GM18951 (cell line): Measurements from ENCODE around the gene MAST3.

Experiments used
- POLR2A ChIP-seq: IDR thresholded peaks from 4 replicates; pipeline ENCODE4 v1.6.1; 2011; ENCODE audit warnings: mild to moderate bottlenecking; ENCODE audit not compliant: insufficient read length, insufficient read depth; ENCODE audit errors: extremely low read depth
- in situ Hi-C: fragments of 300-500 bp; cut with MboI; formaldehyde crosslinking; loops from one replicate; pipeline ENCODE4 v1.12.0; 2022; ENCODE audit warnings: low sequenced_read_pairs, mixed read lengths, inconsistent platforms; ENCODE audit not compliant: unreplicated experiment

Gene MAST3

GRCh38 chr19:18168673-18169381 lies 71.2 kb downstream of the MAST3 start:
- TF ChIP-seq POLR2A = no peak
- in situ Hi-C loops = no loop called here

GRCh38 chr19:18170714-18171255 lies 73.2 kb downstream of the MAST3 start:
- in situ Hi-C loops = no loop called here
- peak; percentile 34 for TF ChIP-seq POLR2A

DNA sequence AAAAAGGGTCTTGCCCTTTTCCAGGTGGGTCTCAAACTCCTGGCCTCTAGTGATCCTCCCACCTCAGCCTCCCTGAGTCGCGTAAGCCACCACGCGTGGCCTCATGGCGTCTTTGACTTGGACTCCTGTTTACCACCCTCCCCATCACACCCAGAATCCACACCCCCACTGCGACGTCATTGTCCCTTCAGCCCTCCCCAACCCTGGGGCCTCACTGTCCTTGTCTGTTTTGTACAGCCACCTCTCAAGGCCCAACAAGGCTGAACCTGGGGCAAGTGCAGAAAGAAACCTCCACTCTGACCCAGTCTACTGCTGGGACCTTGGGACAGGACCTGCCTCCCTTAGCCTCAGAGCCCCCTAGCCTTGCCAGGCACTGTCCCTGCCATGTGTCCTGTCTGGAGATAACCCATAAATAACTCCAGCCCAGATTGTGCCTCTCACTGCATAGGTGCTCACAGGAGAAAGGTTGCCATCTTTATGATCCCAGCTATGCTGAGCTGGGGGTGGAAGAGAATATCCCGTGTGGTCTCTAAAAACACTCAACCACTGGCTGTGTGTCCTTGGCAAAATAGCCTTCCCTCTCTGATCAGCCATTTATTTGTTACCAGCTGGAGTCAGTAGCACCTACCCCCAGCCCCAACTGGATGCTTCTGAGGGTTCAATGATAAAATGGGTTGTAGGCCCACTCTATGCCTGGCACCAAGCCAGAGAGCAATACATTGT lies 74.2 kb downstream of the MAST3 start:
- in situ Hi-C loops = no loop called here
- no peak for TF ChIP-seq POLR2A

DNA sequence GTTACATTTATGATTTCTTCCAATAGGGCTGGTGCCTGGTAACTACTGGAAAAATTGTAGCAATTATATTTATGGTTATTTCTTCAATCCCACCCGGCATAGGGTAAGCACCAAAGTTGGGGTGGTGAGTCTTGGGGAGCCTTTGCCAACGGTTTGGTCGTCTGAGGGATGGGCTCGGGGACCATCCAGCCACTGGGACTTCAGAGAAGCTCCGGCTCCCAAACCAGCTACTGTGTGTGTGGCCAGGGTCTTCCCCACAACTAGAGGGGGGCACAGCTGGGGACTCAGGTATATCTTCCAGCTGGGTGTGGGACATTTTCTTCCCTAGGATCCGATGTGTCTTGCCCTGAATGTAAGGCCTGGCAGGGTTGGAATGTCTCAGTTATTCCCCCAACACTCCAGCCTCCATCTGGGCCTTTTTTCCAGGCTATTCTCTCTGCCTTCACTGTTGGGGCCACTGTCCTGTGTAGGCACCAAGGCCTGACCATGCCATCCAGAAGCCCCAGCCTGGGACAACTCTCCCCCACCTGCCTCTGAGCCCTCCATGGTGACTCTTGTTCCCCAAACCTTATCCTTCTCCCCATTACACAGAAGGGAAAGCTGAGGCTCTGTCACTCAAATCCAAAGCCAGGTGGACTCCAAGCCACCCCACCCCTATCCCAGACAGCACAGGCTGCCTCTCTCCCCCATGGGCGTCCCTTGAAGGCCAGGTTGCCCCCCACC lies 74.9 kb downstream of the MAST3 start:
- in situ Hi-C loops = no loop called here
- TF ChIP-seq POLR2A = no peak

DNA sequence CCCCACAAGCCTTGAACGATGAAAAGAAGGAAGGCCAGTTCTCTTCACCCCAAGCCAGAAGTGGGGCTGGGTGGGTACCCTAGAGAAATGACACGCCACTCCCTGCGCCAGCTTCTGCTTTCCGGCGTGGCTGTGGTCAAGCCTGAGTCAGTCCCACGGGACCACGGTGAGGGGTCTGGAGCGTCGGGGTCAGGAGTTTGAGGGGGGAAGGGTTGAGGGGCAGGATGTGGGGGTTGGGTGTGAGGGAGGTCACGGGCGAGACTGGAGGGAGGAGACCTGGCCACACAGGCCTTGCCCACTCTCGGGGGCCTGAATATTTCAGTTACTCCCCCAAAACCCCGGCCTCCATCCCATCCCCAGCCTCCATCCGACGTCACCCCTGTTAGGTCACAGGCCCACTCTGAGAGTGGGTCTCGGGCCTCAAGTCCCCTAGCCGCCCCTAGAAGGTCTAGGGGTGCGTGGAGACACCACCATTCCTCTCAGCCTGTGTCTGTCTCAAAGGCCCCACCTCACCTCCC lies 75.5 kb downstream of the MAST3 start:
- in situ Hi-C loops = no loop called here
- no peak for TF ChIP-seq POLR2A

DNA sequence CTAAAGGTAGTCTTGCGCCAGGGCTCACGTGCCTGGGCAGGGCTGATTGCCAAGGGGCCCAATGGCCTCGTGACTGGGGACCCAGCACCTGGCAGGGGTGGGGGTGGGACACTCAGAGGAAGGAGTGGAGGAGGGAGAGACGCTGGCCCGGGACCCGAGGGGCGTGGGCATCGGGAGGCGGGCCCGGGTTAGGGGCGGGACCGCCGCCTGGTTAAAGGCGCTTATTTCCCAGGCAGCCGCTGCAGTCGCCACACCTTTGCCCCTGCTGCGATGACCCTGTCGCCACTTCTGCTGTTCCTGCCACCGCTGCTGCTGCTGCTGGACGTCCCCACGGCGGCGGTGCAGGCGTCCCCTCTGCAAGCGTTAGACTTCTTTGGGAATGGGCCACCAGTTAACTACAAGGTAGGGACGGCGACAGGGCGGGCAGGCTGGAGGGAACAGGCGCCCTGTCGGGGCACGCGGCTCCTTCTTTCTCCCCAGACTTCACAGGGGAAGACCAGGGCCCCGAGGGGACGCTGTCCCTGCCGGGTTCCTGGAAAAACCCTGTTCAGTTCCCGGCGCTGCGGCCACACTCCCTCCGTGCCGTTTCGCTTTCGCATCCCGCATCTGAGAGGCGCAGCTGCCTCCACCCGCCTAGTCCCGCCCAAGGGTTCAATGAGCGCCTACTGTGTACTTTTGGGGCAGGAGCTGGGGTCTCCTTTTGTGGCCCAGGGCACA lies 76.2 kb downstream of the MAST3 start, which contains the start of gene IFI30:
Gene IFI30, plus strand, starts transcription at position 242 of the 717 bp plus-strand sequence. Its CDS starts 29 bp downstream, at position 271.
- in situ Hi-C loops = no loop called here
- TF ChIP-seq POLR2A = peak; percentile 99

DNA sequence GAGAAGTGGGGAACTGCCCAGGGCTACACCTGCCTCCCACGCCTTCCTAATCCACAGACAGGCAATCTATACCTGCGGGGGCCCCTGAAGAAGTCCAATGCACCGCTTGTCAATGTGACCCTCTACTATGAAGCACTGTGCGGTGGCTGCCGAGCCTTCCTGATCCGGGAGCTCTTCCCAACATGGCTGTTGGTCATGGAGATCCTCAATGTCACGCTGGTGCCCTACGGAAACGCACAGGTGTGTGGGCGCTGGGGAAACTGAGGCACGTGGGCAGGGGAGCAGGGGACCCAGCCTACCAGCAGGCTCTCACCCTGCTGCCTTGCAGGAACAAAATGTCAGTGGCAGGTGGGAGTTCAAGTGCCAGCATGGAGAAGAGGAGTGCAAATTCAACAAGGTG lies 77.4 kb downstream of the MAST3 start:
- no peak for TF ChIP-seq POLR2A
- in situ Hi-C loops = no loop called here

GRCh38 chr19:18176367-18177310 lies 79.1 kb downstream of the MAST3 start:
- in situ Hi-C loops = no loop called here
- TF ChIP-seq POLR2A = no peak

DNA sequence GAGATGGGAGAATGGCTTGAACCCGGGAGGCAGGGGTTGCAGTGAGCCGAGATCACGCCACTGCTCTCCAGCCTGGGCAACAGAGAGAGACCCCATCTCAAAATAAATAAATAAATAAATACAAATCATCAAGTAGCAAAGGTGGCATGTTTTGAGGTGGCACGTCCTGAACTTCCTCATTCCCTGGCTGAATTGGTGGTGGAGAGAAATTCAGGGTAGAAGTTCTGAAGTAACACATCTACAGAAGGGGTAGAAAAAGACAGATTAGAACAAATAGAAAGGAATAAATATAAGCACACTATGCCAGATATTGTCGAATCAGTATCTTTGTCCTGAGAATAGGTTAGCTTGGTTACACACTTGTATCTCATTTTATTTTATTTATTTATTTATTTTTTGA lies 82.4 kb downstream of the MAST3 start:
- no peak for TF ChIP-seq POLR2A

DNA sequence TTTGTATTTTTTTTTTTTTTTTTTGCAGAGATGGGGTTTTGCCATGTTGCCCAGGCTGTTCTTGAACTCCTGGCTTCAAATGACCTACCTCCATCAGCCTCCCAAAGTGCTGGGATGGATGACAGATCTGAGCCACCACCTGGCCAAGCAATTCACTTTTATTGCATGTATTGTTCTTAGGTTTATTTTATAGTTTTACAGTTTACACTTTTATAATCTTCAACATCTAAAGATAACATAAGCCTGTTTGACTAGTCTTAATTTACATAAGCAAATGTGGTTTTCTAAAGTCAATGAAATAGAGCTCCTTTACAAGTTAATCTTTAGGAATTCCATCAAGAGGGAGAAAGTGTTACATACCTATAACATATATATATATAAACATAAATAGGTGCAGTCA lies 86.0 kb downstream of the MAST3 start:
- in situ Hi-C loops = no loop called here
- TF ChIP-seq POLR2A = no peak

More for the DNA sequence above, 82.4 kb downstream of the MAST3 start:
- in situ Hi-C loops = no loop called here

DNA sequence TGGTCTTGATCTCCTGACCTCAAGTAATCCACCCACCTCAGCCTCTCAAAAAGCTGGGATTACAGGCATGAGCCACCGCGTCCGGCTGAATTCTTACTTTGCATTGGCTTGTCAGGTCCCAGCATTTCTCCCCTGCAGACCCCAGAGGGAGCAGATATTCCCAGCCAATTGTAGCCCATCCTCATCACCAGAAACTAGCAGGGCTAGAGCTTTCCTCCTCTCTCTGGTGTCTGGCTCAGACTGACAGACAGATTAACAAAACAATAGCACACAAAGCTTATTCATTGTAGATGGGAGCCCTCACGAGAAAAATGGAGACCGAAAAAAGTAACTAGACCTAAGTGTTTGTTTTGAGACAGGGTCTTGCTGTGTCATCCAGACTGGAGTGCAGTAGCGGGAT lies 88.0 kb downstream of the MAST3 start:
- in situ Hi-C loops = no loop called here
- no peak for TF ChIP-seq POLR2A
